PC-9 (cell line): ENCODE results near the gene SPDYC. TPM values are rescaled to one million over a fixed set of nuclear protein-coding genes. Genes with fewer than 3 reads are reported as not detected.
"Not testable (repeated sequence)": the region's sequence is repeated elsewhere in the genome, so short reads cannot be mapped to it uniquely, and the experiment has no call there.

Source experiments
- BruUV-seq: library from RNA; stranded (reverse); fragments of 400-500 nt; replicated peaks from 2 replicates; lab custom pipeline; 2021; lab: Mats Ljungman, UMichigan
- CTCF ChIA-PET: fragments of 300-600 bp; sonication (Branson Sonifier 250); formaldehyde crosslinking; loops from one replicate; lab custom pipeline; 2022; ENCODE audit warnings: antibody characterized with exemption; lab: Charles Lee
- POLR2A ChIA-PET: fragments of 300-600 bp; sonication (Branson Sonifier 250); formaldehyde crosslinking; loops from one replicate; lab custom pipeline; 2022; ENCODE audit warnings: antibody characterized with exemption; ENCODE audit not compliant: unreplicated experiment; lab: Charles Lee
- DNase-seq, 2 experiments: peaks; one replicate each; pipeline versions ENCODE4 v3.0.0 to v3.0.0-alpha.2; 2015 to 2022; ENCODE audit warnings: mixed read lengths in 1 of 2
- H2AFZ ChIP-seq: fragments of 200-600 bp; sonication (generic); 2 replicates; pipeline ENCODE4 v1.8.1; 2017; ENCODE audit warnings: antibody characterized with exemption
- H3F3A ChIP-seq: fragments of 200-600 bp; sonication (generic); 2 replicates; pipeline ENCODE4 v1.8.1; 2017; ENCODE audit warnings: antibody characterized with exemption, mild to moderate bottlenecking, low read depth; ENCODE audit not compliant: insufficient read depth
- H3K27ac ChIP-seq: fragments of 200-600 bp; sonication (generic); 2 replicates; pipeline ENCODE4 v1.6.1; 2016; ENCODE audit warnings: mixed run types
- H3K27me3 ChIP-seq: fragments of 200-600 bp; sonication (generic); 2 replicates; pipeline ENCODE4 v1.6.1; 2016; ENCODE audit warnings: low read depth, mixed run types; ENCODE audit not compliant: insufficient read depth
- H3K36me3 ChIP-seq: fragments of 200-600 bp; sonication (generic); 2 replicates; pipeline ENCODE4 v1.6.1; 2016; ENCODE audit warnings: low read depth, mixed run types
- H3K4me1 ChIP-seq: fragments of 200-600 bp; sonication (generic); replicated peaks from 2 replicates; pipeline ENCODE4 v1.6.1; 2016; ENCODE audit warnings: mixed run types; ENCODE audit not compliant: insufficient read depth
- H3K4me2 ChIP-seq: fragments of 200-600 bp; sonication (generic); 2 replicates; pipeline ENCODE4 v1.6.1; 2017; ENCODE audit warnings: mixed run types
- H3K4me3 ChIP-seq: fragments of 200-600 bp; sonication (generic); 2 replicates; pipeline ENCODE4 v1.6.1; 2016; ENCODE audit warnings: mixed run types
- H3K79me2 ChIP-seq: fragments of 200-600 bp; sonication (generic); 2 replicates; pipeline ENCODE4 v1.6.1; 2017; ENCODE audit warnings: low read depth, mixed run types
- H3K9me2 ChIP-seq: fragments of 200-600 bp; sonication (generic); 2 replicates; pipeline ENCODE4 v1.8.1; 2017; ENCODE audit warnings: mild to moderate bottlenecking; ENCODE audit not compliant: insufficient read depth
- H3K9me3 ChIP-seq: fragments of 200-600 bp; sonication (generic); 2 replicates; pipeline ENCODE4 v1.8.1; 2016; ENCODE audit warnings: low read depth; ENCODE audit not compliant: insufficient read depth
- H4K20me1 ChIP-seq: fragments of 200-600 bp; sonication (generic); 2 replicates; pipeline ENCODE4 v1.8.1; 2017; ENCODE audit not compliant: insufficient read depth
- CTCF ChIP-seq: fragments of 200-600 bp; sonication (generic); conservative IDR thresholded peaks from 2 replicates; pipeline ENCODE4 v1.6.1; 2017; ENCODE audit warnings: mixed run types, antibody characterized with exemption, mild to moderate bottlenecking, moderate library complexity
- EZH2 ChIP-seq: fragments of 200-600 bp; sonication (generic); IDR thresholded peaks from 2 replicates; pipeline ENCODE4 v1.8.0; 2017; ENCODE audit warnings: antibody characterized with exemption, low read depth
- intact Hi-C: fragments of 100-400 bp; cut with micrococcal nuclease; formaldehyde crosslinking; loops from one replicate; pipeline ENCODE4 v1.10.0; 2022; ENCODE audit not compliant: unreplicated experiment
- total RNA-seq: library from RNA; stranded (reverse); gene quantifications from 2 replicates; pipeline ENCODE4 v1.2.3, GENCODE V29; 2021

SPDYC gene
- total RNA-seq, 1 experiment from 2014 or later = not detected

DNA sequence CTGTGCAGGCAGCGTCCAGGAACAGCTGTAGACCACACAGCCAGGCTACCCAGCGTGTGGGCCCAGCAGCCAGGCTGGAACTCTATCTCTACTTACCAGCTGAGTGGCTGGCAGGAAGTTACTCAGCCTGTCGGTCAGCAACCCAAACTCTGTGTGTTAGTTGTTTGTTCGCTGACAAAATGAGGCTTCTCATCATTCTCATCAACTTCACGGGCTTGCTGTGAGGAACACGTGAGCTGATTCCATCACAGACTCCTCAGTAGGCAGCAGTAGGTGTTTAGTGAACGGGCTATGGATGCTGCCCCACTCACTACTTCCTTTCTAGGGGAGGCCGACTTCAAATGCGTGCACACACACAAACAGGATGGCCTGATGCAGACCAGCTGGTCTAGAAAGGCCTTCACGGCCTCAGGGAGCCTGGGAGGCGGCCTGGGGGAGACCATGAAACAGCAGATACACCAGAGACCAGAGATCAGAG is 830 bp upstream of the SPDYC start:
- intact Hi-C loops = no loop called here
- TF ChIP-seq CTCF = no peak
- no peak for TF ChIP-seq EZH2
- Histone ChIP-seq H3K9me2 (no peaks in the 10 kb centered on the region), H4K20me1 (no peaks in the 10 kb centered on the region), H2AFZ (no peak overlapping the region), H3K27ac (no peak overlapping the region), H3K79me2 (no peaks in the 10 kb centered on the region), H3K27me3 (no peaks in the 10 kb centered on the region), H3K36me3 (no peaks in the 10 kb centered on the region), H3F3A (peaks cover 22% of the 10 kb centered on the region; the same call in 1 of the 2 replicates), H3K4me1 (no peaks in the 10 kb centered on the region; the same call in 1 of the 2 replicates), H3K4me2 (no peak overlapping the region), H3K9me3 (no peaks in the 10 kb centered on the region), H3K4me3 (no peak overlapping the region)
- ChIA-PET CTCF (interaction anchor here (0.6 kb wide), 1 partner anchor 304 kb away, joined by 9 read pairs; no protein-coding TSS in a partner anchor), POLR2A (interaction anchor here (0.7 kb wide), 1 partner anchor 171 kb away, joined by 15 read pairs; no protein-coding TSS in a partner anchor)
- BruUV-seq = no TSS peak
- DNase-seq = no peak

- DNase-seq = no peak
- Histone ChIP-seq H3K4me1 (peaks cover 4% of the 10 kb centered on the region; the same call in 1 of the 2 replicates), H3K9me2 (no peaks in the 10 kb centered on the region), H3F3A (peaks cover 33% of the 10 kb centered on the region; the same call in 1 of the 2 replicates), H3K9me3 (no peaks in the 10 kb centered on the region), H3K4me2 (no peak overlapping the region), H2AFZ (no peak overlapping the region), H3K27ac (no peak overlapping the region), H3K27me3 (no peaks in the 10 kb centered on the region), H4K20me1 (no peaks in the 10 kb centered on the region), H3K4me3 (no peak overlapping the region), H3K36me3 (no peaks in the 10 kb centered on the region), H3K79me2 (no peaks in the 10 kb centered on the region)
- intact Hi-C loops = no loop called here
- BruUV-seq = no TSS peak
- POLR2A ChIA-PET = interaction anchor here (0.7 kb wide), 1 partner anchor 394 kb away, joined by 12 read pairs; no protein-coding TSS in a partner anchor
- CTCF ChIA-PET = no interaction called here
- TF ChIP-seq CTCF = no peak
- no peak for TF ChIP-seq EZH2
These were observed 2.6 kb downstream of the SPDYC start for GRCh38 chr11:65172600-65172999.

GRCh38 chr11:65174571-65175010 is 4.6 kb downstream of the SPDYC start:
- BruUV-seq, H3K4me2 ChIP-seq, H3K9me2 ChIP-seq, H3K4me3 ChIP-seq, H3K9me3 ChIP-seq, H4K20me1 ChIP-seq, H3K79me2 ChIP-seq, CTCF ChIA-PET, H2AFZ ChIP-seq, H3K36me3 ChIP-seq, H3K4me1 ChIP-seq, H3K27me3 ChIP-seq, intact Hi-C loops: not testable (repeated sequence)
- Histone ChIP-seq H3K27ac (peak overlapping the region; percentile 35; the same call in 1 of the 2 replicates), H3F3A (peaks cover 40% of the 10 kb centered on the region)
- DNase-seq = peak; percentile 55 to 74
- POLR2A ChIA-PET = interaction anchor here (0.6 to 0.7 kb wide), 2 partner anchors 40 to 52 kb away, joined by 3 to 8 read pairs; partner anchors contain the start of gene MRPL49
